Right lobe of liver (tissue), 4 donors: ENCODE data around the gene ENPP7.

Experiments
- POLR2A ChIP-seq: fragments of 450-650 bp; IDR thresholded peaks from one replicate; pipeline ENCODE4 v1.6.1; 2017; ENCODE audit warnings: antibody characterized with exemption, mild to moderate bottlenecking
- TF ChIP-seq, protein P1 (sequence below), 4 donors: fragments of 200-600 bp in 3 of 4; fragments of 450-650 bp in 1 of 4; IDR thresholded peaks; one replicate each; pipeline versions ENCODE4 v1.5.1 to v1.8.0; 2016 to 2022; ENCODE audit warnings: antibody characterized with exemption in 4 of 4, mild to moderate bottlenecking in 2 of 4
- donor health status: DM: no; HTN: no; CAD: no.
- donor health status: DM: no; HTN: no; CAD: no.
- donor health status: DM: no; HTN: yes; CAD: no.

DNA sequence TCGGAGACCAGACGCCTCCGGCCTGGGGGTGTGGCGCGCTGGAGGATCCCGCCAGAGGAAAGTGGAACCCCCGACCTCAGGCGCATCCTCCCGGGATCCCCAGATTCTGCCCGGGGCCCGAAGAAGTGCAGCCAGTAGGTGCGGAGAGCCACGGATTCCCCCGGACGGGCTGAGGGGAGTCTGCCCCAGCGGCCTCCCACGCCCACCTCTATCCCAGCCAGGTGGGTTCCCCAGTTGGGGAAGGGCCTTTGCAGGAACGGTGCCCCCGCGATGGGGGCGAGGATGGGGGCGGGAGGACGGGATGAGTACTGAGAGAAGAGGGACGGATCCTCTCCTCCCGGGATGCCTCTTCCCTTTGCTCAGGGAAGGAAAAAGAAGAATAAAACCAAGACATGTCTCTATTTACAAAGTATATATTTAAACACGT, 61.0 kb downstream of the ENPP7 start:
- TF ChIP-seq, protein P1, sequence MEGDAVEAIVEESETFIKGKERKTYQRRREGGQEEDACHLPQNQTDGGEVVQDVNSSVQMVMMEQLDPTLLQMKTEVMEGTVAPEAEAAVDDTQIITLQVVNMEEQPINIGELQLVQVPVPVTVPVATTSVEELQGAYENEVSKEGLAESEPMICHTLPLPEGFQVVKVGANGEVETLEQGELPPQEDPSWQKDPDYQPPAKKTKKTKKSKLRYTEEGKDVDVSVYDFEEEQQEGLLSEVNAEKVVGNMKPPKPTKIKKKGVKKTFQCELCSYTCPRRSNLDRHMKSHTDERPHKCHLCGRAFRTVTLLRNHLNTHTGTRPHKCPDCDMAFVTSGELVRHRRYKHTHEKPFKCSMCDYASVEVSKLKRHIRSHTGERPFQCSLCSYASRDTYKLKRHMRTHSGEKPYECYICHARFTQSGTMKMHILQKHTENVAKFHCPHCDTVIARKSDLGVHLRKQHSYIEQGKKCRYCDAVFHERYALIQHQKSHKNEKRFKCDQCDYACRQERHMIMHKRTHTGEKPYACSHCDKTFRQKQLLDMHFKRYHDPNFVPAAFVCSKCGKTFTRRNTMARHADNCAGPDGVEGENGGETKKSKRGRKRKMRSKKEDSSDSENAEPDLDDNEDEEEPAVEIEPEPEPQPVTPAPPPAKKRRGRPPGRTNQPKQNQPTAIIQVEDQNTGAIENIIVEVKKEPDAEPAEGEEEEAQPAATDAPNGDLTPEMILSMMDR (IDR thresholded peaks at IDR 0.05), result no peak
- TF ChIP-seq POLR2A, result no peak
